Measurements from ENCODE around the gene VCAM1. TPM values are rescaled to one million over a fixed set of nuclear protein-coding genes. Genes with fewer than 3 reads are reported as not detected.
A peak's percentile ranks its signal among the peaks of the same experiment; 100 is the strongest.

Gene VCAM1
- total and polyA plus RNA-seq, 9 of the 15 experiments (the other 6 are each of a cell fraction or from before 2014, with no cell fraction given): 0.04 to 0.13 TPM; not detected in 7

GRCh38 chr1:100750005-100750885 lies 30.7 kb downstream of the VCAM1 start (continued):
- TF ChIP-seq, protein P1, sequence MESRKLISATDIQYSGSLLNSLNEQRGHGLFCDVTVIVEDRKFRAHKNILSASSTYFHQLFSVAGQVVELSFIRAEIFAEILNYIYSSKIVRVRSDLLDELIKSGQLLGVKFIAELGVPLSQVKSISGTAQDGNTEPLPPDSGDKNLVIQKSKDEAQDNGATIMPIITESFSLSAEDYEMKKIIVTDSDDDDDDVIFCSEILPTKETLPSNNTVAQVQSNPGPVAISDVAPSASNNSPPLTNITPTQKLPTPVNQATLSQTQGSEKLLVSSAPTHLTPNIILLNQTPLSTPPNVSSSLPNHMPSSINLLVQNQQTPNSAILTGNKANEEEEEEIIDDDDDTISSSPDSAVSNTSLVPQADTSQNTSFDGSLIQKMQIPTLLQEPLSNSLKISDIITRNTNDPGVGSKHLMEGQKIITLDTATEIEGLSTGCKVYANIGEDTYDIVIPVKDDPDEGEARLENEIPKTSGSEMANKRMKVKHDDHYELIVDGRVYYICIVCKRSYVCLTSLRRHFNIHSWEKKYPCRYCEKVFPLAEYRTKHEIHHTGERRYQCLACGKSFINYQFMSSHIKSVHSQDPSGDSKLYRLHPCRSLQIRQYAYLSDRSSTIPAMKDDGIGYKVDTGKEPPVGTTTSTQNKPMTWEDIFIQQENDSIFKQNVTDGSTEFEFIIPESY (CRISPR knock-in tag; IDR thresholded peaks at IDR 0.05): peak; percentile 75
- no peak for TF ChIP-seq BRD9 (IDR thresholded peaks at IDR 0.05; ENCODE audit: low read depth, partially characterized antibody)
- peak; percentile 52; the same call in 1 of the 2 replicates for TF ChIP-seq DEAF1 (CRISPR knock-in tag; IDR thresholded peaks at IDR 0.05)
- TF ChIP-seq DIDO1 (tag; IDR thresholded peaks at IDR 0.05; ENCODE audit: low read depth): no peak
- TF ChIP-seq, protein P2, sequence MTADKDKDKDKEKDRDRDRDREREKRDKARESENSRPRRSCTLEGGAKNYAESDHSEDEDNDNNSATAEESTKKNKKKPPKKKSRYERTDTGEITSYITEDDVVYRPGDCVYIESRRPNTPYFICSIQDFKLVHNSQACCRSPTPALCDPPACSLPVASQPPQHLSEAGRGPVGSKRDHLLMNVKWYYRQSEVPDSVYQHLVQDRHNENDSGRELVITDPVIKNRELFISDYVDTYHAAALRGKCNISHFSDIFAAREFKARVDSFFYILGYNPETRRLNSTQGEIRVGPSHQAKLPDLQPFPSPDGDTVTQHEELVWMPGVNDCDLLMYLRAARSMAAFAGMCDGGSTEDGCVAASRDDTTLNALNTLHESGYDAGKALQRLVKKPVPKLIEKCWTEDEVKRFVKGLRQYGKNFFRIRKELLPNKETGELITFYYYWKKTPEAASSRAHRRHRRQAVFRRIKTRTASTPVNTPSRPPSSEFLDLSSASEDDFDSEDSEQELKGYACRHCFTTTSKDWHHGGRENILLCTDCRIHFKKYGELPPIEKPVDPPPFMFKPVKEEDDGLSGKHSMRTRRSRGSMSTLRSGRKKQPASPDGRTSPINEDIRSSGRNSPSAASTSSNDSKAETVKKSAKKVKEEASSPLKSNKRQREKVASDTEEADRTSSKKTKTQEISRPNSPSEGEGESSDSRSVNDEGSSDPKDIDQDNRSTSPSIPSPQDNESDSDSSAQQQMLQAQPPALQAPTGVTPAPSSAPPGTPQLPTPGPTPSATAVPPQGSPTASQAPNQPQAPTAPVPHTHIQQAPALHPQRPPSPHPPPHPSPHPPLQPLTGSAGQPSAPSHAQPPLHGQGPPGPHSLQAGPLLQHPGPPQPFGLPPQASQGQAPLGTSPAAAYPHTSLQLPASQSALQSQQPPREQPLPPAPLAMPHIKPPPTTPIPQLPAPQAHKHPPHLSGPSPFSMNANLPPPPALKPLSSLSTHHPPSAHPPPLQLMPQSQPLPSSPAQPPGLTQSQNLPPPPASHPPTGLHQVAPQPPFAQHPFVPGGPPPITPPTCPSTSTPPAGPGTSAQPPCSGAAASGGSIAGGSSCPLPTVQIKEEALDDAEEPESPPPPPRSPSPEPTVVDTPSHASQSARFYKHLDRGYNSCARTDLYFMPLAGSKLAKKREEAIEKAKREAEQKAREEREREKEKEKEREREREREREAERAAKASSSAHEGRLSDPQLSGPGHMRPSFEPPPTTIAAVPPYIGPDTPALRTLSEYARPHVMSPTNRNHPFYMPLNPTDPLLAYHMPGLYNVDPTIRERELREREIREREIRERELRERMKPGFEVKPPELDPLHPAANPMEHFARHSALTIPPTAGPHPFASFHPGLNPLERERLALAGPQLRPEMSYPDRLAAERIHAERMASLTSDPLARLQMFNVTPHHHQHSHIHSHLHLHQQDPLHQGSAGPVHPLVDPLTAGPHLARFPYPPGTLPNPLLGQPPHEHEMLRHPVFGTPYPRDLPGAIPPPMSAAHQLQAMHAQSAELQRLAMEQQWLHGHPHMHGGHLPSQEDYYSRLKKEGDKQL (CRISPR knock-in tag; IDR thresholded peaks at IDR 0.05; ENCODE audit: borderline replicate concordance): no peak
- no peak for TF ChIP-seq ZEB2 (IDR thresholded peaks at IDR 0.05)

All from K562 (cell line).